ENCODE data around the gene EXOC4.
"Not testable (repeated sequence)": the region's sequence is repeated elsewhere in the genome, so short reads cannot be mapped to it uniquely, and the experiment has no call there.

EXOC4 gene

DNA sequence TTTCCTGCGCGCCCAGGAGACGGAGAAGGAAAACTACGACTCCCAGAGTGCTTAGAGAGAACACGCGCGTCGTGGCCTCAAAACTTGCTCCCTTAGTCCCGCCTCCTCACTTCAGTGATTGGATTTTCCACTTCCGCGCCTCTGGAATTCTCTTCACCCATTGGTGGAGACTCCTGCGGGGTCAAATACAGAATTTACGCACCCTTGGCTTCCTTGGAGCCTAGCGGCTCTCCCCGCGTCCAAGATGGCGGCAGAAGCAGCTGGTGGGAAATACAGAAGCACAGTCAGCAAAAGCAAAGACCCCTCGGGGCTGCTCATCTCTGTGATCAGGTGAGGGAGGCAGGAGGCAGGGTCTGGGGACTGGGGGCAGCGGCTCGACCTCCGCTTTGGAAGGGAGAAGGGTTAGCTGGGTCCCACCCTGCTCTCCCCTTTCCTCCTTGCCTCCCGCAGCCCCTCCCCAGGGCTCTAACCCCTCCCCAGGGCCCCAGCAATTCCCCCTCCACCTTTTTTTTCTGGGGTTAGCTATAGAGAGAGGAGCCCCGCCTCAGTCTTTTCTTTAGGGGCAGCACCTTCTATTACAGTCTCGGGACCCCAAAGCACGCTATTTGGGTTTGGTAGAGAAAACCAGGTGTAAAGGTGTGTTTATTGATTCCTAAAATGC, at the start of gene EXOC4:
Gene EXOC4 (plus strand): TSS at position 221 of the 661 bp plus-strand sequence.
- DNase-seq, result peak; percentile 92 to 97

DNA sequence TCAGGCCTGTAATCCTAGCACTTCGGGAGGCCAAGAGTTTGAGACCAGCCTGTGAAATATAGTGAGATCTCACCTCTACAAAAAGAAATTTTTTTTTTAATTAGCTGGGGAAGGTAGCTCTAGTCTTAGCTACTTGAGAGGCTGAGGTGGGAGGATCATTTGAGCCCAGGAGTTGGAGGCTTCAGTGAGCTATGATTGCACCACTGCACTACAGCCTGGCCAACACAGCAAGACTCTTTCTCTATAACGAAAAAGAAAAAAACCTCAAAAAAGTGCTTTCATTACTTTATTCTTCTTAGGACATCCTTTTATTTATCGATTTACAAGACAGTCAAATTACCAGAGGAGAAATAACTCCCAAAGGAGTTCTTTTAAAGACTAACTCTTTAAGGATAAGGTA, 49.4 kb upstream of the EXOC4 start:
- DNase-seq, result no peak

DNA sequence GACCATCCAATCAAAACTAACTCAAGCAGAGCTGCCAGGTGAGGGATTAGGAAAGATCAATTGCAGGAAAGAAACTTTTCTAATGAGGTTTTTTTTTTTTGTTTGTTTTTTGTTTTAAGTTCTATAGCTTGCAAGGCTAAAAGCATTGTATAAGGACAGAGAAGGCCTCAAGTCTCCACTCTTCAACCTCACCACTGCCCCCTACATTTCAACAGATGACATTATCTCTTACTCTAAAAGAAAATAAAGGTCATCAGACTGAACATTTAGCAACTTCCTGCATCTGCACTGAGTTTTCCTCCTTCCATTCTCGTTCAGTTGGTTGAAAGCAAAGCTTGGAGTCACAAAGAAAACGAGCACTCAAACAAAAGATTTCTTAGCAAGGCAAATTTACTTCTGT, 45.2 kb upstream of the EXOC4 start:
- no peak for DNase-seq

GRCh38 chr7:133210817-133211216, 42.1 kb upstream of the EXOC4 start:
- not testable (repeated sequence) for DNase-seq

DNA sequence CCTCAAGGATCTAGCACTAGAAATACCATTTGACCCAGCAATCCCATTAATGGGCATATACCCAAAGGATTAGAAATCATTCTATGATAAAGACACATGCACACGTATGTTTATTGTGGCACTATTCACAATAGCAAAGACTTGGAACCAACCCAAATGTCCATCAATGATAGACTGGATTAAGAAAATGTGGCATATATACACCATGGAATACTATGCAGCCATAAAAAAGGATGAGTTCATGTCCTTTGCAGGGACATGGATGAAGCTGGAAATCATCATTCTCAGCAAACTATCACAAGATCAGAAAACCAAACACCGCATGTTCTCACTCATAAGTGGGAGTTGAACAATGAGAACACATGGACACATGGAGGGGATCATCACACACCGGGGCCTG, 39.1 kb upstream of the EXOC4 start:
- DNase-seq, result not testable (repeated sequence)

GRCh38 chr7:133217773-133218172, 35.1 kb upstream of the EXOC4 start:
- DNase-seq, result no peak

GRCh38 chr7:133230591-133231194, 22.2 kb upstream of the EXOC4 start:
- DNase-seq, result peak; percentile 51 to 63

DNA sequence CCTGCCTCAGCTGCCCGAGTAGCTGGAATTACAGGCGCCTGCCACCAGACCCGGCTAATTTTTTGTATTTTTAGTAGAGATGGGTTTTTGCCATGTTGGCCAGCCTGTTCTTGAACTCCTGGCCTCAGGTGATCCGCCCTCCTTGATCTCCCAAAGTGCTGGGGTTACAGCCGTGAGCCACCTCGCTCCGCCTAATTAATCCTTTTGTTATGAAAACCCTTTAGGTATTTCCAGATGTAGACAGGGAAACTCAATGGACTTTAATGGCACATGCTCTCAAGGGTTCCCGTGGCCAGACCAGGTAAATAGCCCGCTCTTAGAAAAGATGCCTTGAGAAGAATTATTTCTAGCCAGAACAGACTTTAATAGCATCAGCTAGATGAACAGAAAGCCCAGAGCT, 19.7 kb upstream of the EXOC4 start:
- DNase-seq, result no peak

DNA sequence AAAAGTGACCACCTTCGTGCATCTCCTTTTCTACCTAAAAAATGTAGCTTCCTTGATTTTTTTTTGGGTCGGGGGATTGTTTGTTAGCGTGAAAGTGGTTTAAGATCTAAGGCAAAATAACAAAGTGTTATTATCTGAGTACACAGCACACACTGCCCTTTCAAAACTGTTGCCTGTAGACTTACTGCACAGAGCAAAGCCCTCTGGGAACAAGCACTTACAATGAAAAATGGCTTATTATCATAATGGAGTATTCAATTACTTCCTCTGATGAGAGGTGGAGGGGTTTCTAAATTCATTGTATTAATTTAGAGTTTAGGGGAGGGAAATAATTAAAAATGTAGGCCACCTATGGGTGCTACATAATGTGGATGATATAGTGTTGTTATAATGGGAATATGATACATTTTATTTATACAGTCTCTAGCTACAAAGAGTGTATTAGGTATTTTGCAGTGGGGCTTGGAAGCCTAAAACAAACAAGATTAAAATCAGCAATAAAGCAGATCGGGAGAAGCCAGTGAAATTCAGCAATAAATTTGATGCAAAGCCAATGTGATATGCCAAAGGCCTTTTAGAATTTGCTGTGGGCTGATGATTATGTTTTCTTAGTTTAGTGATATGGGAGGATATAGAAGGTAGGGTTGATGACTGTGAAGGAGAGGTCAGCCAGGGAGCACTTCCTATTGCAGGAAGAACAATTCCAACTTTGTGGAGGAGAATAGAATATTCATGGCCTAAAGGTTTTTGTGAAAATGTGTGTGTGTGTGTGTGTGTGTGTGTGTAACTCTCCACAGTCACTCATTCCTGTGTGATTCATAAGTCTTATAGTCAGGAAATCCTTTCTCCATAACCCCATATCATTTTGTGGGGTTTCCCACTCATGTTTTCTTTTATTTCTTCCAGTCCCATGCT, 17.7 kb upstream of the EXOC4 start:
- DNase-seq, result no peak

DNA sequence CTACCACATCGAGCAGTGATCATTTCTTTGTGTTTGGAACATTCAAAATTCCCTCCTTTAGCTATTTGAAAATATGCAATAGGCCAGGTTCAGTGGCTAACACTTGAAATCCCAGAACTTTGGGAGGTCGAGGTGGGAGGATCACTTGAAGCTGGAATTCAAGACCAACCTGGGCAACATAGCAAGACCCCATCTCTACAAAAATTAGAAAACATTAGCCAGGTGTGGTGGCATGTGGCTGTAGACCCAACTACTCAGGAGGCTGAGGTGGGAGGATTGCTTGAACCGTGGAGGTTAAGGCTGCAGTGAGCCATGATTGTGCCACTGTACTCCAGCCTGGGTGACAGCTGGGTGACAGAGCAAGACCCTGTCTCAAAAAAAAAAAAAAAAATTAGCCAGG, 15.3 kb upstream of the EXOC4 start:
- DNase-seq, result no peak

DNA sequence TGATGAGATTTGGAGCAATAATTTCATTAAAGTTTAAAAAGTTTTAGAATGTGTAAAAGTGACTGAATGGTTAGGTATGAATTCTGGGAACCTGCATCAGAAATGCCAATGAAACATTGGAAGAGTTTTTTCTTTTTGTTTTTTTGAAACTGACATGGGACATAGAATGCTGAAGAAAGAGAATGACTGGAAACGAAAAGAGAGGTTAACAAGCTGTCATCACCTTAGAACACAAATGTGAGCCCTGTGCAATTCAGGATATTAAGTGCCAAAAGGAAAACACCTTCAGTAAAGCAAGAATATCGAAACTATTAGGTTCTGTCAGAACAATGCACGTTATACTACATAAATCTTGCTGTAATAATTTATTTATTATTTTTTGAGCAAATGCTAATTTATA, 12.6 kb upstream of the EXOC4 start:
- DNase-seq, result no peak

DNA sequence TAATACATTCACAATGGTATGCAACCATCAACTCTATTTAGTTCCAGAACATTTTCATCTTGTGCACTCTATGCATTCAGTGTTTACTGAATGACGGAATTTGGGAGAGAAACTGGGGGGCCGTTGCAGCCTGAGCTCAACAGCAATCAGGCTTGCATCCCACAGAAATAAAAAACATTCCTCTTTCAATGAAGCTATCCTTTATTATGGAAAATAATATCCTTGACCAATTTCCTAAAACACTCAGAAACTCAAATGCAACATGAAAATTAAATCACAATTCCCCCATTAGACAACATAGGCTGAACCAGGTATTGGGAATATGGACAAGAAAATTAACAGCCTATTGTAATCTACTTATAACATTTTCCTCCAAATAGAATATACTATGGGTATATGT, 6.3 kb upstream of the EXOC4 start:
- no peak for DNase-seq

DNA sequence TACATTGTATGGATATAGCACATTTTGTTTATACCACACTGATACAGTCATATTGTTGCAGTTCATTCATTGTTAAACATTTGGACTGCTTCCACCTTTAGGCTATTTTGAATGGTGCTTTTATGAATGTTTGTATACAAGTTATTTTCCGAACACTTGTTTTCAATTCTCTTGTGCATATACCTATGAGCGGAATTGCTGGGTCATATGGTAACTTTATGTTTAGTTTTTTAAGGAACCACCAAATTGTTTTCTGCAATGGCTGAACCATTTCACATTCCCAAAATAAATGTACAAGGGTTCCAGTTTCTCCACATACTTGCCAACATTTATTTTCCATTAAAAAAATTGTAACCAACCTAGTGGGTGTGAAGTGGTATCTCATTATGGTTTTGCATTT, 4.0 kb upstream of the EXOC4 start:
- DNase-seq, result no peak

GRCh38 chr7:133252506-133252857, 396 bp upstream of the EXOC4 start:
- no peak for DNase-seq

GRCh38 chr7:133253519-133253875, 619 bp downstream of the EXOC4 start:
- DNase-seq, result no peak

GRCh38 chr7:133255486-133255885, 2.6 kb downstream of the EXOC4 start:
- no peak for DNase-seq

DNA sequence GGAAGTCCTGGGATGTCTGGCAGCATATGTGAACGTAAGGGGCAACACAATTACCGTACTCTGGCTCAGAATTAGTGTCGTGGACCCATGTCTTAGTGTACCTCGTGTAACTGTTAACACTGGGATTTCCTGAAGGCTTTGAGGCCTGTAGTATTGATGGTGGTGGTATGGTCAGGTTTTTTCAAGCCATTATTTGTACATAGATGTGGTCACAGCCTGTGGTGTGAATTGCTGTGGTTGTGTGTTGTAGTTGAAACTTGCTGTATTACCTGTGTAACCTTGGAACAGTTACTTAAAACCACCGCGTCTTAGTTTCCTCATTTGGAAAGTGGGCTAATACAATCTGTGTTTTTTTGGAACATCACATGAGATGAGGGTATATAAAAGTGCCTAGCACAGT, 5.3 kb downstream of the EXOC4 start:
- DNase-seq, result no peak

DNA sequence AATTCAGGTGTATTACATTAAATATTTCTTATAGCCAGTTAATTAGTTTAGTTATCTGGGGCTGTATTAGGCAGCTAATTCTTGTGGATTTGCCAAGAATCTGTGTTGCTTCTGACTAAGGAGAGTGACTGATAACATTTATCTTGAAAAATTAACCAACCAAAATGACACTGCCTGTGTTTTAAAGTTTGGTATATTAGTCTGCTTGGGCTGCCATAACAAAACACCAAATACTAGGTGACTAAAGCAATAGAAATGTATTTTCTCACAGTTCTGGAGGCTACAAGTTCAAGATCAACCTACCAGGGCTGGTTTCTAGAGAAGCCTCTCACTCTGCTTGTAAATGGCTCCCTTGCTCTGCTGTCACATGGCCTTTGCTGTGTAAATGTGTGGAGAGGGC, 12.9 kb downstream of the EXOC4 start:
- no peak for DNase-seq

GRCh38 chr7:133268355-133268754, 15.5 kb downstream of the EXOC4 start:
- no peak for DNase-seq

DNA sequence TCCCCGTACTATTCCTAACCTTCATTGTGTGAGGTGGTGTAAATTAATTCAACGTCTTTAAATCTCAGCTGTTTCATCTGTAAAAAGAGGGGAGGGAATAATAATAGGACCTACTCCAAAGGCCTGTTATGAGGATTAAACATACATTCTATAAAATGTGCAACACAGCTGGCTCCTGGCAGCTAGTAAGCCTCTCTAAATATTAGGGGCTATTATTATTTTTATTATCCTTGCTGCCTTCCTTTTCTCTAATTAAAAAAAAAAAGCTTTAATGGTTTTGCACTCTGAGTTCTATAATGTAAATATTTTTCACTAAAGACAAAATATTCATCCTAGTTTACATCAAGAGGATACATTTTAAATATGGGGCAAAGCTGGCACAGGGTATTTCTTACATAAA, 19.5 kb downstream of the EXOC4 start:
- DNase-seq, result no peak

- DNase-seq, result no peak
Observed at GRCh38 chr7:133273227-133273626, 20.3 kb downstream of the EXOC4 start.

GRCh38 chr7:133274265-133274664, 21.4 kb downstream of the EXOC4 start:
- DNase-seq, result no peak

DNA sequence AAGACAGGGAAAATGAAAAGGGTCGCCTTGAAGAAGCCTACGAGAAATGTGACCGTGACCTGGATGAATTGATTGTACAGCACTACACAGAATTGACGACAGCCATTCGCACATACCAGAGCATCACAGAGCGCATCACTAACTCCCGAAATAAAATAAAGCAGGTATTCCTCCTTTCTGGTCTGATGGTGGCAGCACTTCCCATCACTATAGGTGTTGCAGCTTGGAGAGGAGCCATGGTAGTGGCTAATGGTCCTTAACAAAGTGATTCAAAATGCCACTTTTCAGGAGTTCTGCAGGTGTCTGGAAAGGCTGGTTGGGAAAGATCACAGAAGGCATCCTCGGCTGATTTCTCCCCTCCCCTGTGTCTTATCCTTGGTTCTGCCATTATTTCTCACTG, 22.1 kb downstream of the EXOC4 start:
- DNase-seq, result peak in 1 of 2 experiments; percentile 4

- DNase-seq, result no peak
Observed at GRCh38 chr7:133275446-133276095, 22.7 kb downstream of the EXOC4 start.
